T47D (cell line): ENCODE data around the gene ZNF335.
"Not testable (repeated sequence)": the region's sequence is repeated elsewhere in the genome, so short reads cannot be mapped to it uniquely, and the experiment has no call there.

Experiments used
- DNase-seq, 2 experiments: peaks; one replicate each; pipeline versions ENCODE4 v3.0.0 to v3.0.0-alpha.2; 2011 to 2012; ENCODE audit warnings: low read depth in 1 of 2, low spot score in 1 of 2
- JUND ChIP-seq: IDR thresholded peaks from 2 replicates; pipeline ENCODE4 v1.6.1; 2012; ENCODE audit warnings: low read depth
- in situ Hi-C: cut with HindIII; loops from 2 replicates; pipeline ENCODE4 v1.10.0; 2016; ENCODE audit warnings: low sequenced_read_pairs, low pct_unique_long_range_greater_than_20kb

Gene ZNF335

DNA sequence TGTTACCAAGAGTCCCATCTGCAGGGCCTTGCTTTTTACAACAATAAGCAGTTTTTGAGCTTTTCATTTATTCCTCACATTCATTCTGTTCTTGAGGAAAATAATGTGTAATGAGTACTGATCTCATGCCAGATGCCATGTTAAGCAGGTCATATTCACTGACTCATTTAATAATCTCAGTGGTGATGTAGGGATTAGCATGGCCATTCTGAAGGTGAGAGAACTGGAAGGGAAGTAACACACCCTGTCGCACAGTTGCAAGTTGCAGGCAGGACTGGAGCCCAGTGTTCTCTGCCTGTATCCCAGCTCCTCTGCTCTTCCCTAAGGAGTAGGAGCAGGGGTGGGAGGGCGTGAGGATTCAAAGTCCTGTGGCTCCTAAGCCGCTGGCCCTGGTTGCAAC is 31.9 kb downstream of the ZNF335 start:
- in situ Hi-C loops = no loop called here
- no peak for DNase-seq
- no peak for TF ChIP-seq JUND

DNA sequence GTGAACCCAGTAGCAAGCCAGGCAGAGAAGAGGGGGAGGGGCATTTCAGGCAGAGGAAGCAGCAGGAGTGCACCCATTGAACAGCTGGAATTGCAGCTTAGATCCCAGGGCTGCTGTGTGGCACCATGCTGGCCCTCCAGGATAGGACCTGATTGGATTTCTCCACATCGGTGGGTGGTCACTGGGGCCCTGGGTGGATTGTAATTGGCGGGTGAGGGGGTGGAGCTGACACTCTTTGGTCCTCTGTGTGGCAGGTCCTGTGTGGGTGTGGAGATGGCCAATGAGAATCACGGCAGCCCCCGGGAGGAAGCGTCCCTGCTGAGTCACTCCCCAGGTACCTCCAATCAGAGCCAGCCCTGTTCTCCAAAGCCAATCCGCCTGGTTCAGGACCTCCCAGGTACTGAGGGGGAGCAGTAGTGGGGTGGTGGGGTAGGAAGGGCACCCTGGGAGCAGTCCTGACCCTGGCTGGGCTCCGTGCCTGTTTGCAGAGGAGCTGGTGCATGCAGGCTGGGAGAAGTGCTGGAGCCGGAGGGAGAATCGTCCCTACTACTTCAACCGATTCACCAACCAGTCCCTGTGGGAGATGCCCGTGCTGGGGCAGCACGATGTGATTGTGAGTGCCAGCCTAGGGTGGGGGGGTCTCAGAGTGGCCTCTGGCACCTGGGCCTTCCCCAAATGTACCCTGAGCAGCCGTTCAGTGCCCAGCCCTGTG is 33.1 kb downstream of the ZNF335 start:
- DNase-seq = no peak
- in situ Hi-C loops = no loop called here
- no peak for TF ChIP-seq JUND

DNA sequence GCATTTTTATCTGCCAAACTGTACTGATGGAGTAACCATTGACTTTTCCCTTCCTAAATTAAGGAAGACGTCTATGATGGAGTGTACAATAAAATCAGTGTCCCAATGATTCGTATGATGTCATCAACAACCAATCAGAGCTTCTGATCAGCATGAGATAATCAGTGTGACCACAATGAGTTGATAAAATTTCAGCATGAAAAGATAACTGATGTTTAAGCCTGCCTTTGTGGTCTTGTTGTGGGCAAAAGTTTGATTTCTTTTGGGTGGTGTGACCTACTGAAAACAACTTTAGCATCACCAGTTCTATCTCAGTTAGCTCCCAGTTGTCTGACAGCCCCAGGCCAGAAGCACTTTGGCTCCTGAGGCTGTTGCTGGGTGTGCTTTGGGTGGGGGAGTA is 34.2 kb downstream of the ZNF335 start:
- no peak for TF ChIP-seq JUND
- DNase-seq = no peak
- in situ Hi-C loops = no loop called here

DNA sequence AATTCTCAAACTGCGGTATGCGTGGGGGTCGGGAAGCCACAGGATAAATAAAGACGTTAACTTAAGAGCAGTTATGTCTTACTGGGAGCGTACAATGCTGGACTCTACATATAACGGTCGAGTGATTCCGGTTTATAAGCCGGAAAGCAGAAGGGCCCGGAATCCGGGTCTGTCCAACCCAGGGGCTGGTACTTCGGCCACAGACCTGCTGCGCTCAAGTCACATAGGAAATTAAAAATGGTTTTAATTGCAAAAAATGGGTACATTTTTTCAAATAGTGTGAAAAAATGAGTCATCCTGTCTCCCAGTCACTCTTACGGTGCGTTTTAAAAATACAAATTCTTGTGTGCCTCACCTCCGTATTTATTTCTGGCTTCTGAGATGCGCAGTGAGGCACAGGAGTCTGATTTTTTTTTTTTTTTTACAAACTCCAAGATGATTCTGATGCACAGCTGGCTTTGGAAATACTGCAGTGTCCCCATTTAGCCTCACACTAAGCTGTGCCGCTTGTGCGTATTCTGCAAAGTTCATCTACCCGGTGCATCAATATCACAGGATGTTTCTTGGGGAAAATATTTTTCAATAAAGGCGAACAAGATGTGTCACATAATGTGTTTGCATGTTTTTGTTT is 36.5 kb downstream of the ZNF335 start:
- in situ Hi-C loops = no loop called here
- no peak for DNase-seq

DNA sequence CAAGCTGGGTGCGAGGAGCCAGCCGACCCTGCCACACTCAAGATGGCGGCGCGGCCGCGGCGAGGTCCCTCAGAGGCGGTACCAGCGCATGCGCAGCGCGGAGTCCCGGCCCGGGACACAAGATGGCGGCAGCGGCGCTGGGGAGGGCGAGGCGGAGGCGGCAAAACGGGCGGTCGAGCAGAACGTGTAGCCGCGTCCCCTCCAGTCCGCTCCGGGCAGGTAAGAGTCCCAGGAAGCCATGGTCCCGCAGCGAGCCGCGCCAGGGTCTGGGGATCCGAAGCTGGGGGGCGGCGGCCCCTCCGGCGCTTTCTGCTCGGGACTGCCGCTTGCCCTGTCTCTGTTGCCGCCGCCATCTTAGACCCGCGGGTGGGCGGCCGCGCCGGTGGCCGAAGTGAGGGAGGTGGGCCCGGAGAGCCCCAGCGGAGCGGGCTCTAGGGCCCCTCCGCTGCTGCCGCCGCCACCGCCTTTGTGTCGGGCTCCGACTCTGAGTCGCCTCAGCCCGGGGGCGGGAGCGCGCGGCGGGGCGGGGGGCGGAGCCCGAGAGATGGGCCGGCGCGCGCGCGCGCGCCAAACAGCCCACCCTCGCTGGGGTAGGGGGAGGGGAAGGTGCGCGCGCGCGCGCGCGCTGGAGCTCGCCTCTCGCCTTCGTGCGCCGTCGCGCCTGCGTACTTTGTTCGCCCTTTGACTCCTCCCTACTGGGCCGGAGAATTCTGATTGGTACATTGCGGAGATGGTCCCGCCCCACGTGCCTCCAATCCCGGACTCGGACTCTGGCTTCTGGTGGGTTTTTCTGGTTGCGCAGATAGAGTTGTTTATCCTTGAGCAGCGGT is 37.2 kb downstream of the ZNF335 start, which contains the start of gene PCIF1:
Gene PCIF1, plus strand, starts transcription at position 98 of the 830 bp plus-strand sequence. CDS start 4,317 bp downstream, outside the sequence.
- no peak for TF ChIP-seq JUND

More for the DNA sequence above, 36.5 kb downstream of the ZNF335 start:
- TF ChIP-seq JUND = no peak

DNA sequence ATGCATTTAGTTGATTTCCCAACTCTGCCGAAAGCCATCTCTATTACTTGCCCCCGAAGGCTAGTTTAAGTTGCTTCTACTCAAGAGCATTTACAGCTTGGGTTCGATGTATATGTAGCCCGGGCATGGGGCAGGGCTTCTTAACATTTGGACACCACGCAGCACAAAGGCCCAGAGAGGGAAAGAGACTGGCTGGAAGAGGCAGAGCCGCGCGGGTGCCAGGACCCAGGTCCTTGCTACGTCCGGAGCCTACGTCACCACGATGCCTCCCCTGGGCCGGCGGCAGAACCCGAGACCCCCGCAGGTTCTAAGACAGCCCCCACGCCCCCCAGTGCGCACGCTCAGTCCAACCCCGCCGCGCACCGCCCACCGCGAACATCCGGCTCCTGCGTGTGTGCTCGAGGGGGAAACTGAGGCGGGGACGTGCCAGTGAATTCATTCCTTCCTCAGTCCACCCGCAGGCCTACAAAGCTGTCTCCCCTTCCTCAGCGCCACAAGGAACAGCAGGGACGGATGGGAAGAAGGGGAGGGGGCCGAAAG is 37.9 kb downstream of the ZNF335 start:
- in situ Hi-C loops = no loop called here
- peak in 1 of 2 experiments; percentile 64 for DNase-seq
- no peak for TF ChIP-seq JUND

More for the DNA sequence above, 37.2 kb downstream of the ZNF335 start, which contains the start of gene PCIF1:
- in situ Hi-C loops = no loop called here
- peak; percentile 99 for DNase-seq

DNA sequence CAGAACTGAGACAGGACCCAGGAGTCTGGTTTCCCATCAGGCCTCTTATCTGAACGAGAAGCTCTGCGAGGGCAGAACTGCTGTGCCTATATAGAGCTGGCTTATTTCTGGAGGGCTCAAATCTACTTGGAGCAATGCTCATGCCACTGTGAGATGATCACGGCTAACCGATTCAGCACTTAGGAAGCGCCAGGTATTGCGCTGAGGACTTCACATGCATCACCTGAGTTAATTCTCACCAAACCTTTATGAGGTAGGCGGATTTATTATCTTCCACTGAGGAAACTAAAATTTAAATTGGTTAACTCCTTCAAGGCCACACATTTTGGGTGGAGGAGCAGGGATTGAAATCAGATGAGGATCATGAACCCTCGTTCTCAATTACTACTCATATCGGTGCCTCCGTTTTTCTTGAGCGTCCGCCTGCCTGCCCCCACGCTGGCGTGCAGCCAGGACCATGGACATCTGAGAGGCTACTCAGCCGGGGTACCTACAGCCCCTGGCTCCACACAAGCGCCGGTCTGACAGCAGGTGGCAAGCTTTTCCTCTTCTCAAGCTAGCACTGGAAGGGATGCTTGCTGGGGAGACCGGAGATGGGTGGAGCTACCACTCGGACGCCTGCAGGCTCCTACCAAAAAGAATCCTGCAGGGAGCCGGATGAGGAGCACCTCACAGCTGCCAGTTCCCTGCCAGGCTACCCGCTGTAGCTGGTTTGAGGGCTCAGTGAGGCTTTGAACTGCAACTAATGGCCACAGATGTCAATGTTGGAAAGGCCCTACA is 38.5 kb downstream of the ZNF335 start:
- no peak for TF ChIP-seq JUND
- peak; percentile 93 to 94 for DNase-seq
- in situ Hi-C loops = no loop called here

DNA sequence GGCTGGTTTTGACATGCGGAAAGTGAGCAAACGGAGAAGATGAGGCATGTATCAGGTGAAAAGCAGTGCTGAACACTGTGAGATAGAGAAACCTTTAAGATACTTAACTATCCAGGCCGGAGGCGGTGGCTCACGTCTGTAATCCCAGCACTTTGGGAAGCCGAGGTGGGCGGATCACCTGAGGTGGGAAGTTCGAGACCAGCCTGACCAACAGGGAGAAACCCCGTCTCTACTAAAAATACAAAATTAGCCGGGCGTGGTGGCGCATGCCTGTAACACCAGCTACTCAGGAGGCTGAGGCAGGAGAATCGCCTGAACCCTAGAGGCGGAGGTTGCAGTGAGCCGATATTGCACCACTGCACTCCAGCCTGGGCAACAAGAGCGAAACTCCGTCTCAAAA is 40.3 kb downstream of the ZNF335 start:
- DNase-seq, in situ Hi-C loops: not testable (repeated sequence)

DNA sequence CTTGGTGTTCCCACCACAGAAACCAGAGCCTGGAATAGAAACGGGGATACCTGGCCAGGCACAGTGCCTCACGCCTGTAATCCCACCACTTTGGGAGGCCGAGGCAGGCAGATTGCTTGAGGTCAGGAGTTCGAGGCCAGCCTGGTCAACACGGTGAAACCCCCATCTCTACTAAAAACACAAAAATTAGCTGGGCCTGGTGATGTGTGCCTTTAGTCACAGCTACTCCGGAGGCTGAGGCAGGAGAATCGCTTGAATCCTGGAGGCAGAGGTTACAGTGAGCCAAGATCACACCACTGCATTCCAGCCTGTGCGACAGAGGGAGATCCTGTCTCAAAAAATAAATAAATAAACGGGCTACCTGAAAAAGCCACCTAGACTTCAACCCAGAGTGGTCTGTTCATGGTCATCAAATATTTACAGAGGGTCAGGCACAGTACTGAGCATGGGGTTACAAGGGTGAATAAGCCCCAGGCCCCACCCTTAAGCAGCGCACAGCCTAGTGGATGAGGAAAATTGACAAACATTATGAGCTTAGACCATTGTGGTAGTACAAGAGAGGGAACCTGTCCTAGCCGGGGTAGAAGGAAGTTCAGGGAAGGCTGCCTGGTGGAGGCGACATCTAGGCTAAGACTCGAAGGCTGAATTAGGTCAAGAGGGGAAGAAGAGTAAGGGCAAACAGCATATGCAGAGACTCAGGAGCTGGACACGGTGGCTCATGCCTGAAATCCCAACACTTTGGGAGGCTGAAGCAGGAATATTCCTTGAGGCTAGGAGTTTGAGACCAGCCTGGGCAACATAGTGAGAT is 44.7 kb downstream of the ZNF335 start:
- peak in 1 of 2 experiments; percentile 39 for DNase-seq
- no peak for TF ChIP-seq JUND
- in situ Hi-C loops = no loop called here

DNA sequence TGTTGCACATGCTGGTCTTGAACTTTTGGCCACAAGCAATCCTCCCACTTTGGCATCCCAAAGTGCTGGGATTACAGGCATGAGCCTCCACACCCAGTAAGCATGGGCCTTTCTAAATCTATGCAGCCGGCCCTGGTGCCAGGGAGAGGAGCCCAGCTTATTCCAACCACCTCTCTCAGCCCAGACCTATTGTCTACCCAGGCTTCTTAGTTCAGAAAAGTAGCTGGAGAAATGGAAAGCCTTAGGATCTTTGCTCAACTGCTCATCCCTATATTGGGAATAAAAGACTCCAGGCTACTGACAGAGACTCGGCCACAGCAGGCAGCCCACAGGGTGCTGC is 45.3 kb downstream of the ZNF335 start:
- no peak for DNase-seq
- no peak for TF ChIP-seq JUND
- in situ Hi-C loops = no loop called here

DNA sequence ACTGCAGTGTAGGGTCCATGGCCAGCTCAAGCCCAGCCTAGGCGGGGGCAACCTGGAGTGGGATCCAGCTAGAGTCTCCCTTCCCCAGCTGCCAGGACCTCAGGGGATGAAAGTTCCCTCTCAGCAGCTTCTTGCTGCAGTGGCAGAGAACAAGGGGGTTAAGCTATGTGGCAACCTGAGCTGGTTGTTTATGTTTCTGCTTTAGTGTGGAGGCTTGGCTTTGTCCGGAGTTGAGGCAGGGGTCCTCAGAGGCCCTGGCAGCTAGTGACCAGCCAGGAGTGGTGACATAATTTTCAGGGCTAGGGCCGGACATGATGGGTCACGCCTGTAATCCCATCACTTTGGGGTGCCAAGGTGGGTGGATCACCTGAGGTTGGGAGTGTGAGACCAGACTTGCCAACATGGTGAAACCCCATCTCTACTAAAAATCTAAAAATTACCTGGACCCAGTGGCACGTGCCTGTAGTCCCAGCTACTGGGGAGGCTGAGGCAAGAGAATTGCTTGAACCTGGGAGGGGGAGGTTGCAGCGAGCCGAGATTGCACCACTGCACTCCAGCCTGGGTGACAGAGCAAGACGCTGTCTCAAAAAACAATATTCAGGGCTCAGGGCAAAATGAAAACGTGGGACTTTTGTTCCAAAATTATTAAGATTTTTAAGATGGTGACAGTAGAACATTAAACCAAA is 46.0 kb downstream of the ZNF335 start:
- DNase-seq = no peak
- in situ Hi-C loops = no loop called here
- TF ChIP-seq JUND = no peak
